ENCODE results near the gene OGFR.

OGFR gene

GRCh38 chr20:62782149-62782892, 22.3 kb upstream of the OGFR start:
- DNase-seq (ENCODE audit: low read depth) = no peak
- TF ChIP-seq CTCF (IDR thresholded peaks at IDR 0.05; ENCODE audit: insufficient read depth, low read depth, low read length, missing control alignments) = peak; percentile 23
- no peak overlapping the region for H3K4me3 ChIP-seq (ENCODE audit: low read length)

DNA sequence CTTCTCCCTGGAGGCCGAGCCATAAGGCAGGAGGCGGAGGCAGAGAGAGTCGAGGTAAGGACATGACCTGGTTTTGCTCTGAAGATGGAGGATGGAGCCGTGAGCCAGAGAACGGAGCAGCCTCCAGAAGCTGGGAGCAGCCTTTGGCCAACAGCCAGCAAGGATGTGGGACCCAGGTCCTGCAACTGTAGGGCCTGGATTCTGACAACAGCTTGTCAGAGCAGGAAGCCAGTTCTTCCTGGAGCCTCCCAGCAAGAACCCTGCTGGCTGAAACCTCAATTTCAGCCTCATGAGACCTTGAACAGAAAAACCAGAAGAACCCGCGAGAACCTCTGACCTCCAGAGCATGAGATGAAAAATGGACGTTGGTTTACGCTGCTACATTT, 21.7 kb upstream of the OGFR start:
- no peak for TF ChIP-seq CTCF (IDR thresholded peaks at IDR 0.05; ENCODE audit: insufficient read depth, low read depth, low read length, missing control alignments)
- H3K4me3 ChIP-seq (ENCODE audit: low read length) = no peak overlapping the region
- no peak for DNase-seq (ENCODE audit: low read depth)

- DNase-seq (ENCODE audit: low read depth) = no peak
- H3K4me3 ChIP-seq (ENCODE audit: low read length) = no peak overlapping the region
- no peak for TF ChIP-seq CTCF (IDR thresholded peaks at IDR 0.05; ENCODE audit: insufficient read depth, low read depth, low read length, missing control alignments)
These were observed 20.1 kb upstream of the OGFR start for GRCh38 chr20:62784497-62784896.

- no peak for DNase-seq (ENCODE audit: low read depth)
- TF ChIP-seq CTCF (IDR thresholded peaks at IDR 0.05; ENCODE audit: insufficient read depth, low read depth, low read length, missing control alignments) = no peak
- no peak overlapping the region for H3K4me3 ChIP-seq (ENCODE audit: low read length)
These were observed 19.2 kb upstream of the OGFR start for GRCh38 chr20:62785393-62785792.

GRCh38 chr20:62786157-62786556, 18.5 kb upstream of the OGFR start:
- DNase-seq (ENCODE audit: low read depth) = no peak
- H3K4me3 ChIP-seq (ENCODE audit: low read length) = no peak overlapping the region
- no peak for TF ChIP-seq CTCF (IDR thresholded peaks at IDR 0.05; ENCODE audit: insufficient read depth, low read depth, low read length, missing control alignments)

DNA sequence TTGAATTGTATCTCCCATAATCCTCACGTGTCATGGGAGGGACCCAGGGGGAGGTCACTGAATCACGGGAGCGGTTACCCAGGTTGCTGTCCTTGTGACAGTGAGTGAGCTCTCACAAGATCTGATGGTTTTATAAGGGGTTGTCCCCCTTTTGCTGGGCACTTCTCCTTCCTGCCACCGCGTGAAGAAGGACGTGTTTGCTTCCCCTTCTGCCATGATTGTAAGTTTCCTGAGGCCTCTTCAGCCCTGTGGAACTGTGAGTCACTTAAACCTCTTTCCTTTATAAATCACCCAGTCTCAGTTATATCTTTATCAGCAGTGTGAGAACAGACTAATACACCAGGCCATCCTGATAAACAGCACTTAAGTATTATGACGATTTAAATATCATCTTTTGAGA, 17.3 kb upstream of the OGFR start:
- no peak for DNase-seq (ENCODE audit: low read depth)
- TF ChIP-seq CTCF (IDR thresholded peaks at IDR 0.05; ENCODE audit: insufficient read depth, low read depth, low read length, missing control alignments) = no peak
- no peak overlapping the region for H3K4me3 ChIP-seq (ENCODE audit: low read length)

GRCh38 chr20:62787866-62788265, 16.8 kb upstream of the OGFR start:
- TF ChIP-seq CTCF (IDR thresholded peaks at IDR 0.05; ENCODE audit: insufficient read depth, low read depth, low read length, missing control alignments) = no peak
- no peak for DNase-seq (ENCODE audit: low read depth)
- no peak overlapping the region for H3K4me3 ChIP-seq (ENCODE audit: low read length)

All from epithelial cell of esophagus (primary cell).